SU-DHL-6 (cell line): Measurements from ENCODE around the gene TMEM14C.

Experiments used
- CTCF ChIP-seq: fragments of 200-600 bp; sonication (generic); IDR thresholded peaks from one replicate; pipeline ENCODE4 v1.5.1; 2017; ENCODE audit warnings: antibody characterized with exemption, mild to moderate bottlenecking, low read length, moderate library complexity; ENCODE audit not compliant: insufficient read depth, poor library complexity, severe bottlenecking
- EZH2phosphoT487 ChIP-seq: fragments of 200-600 bp; sonication (generic), shearing (Covaris generic); conservative IDR thresholded peaks from 2 replicates; pipeline ENCODE4 v1.6.1; 2018; ENCODE audit warnings: mild to moderate bottlenecking, antibody characterized with exemption, low read length, moderate library complexity, mixed read lengths

GRCh38 chr6:10746915-10747250 is 24.0 kb downstream of the TMEM14C start:
- TF ChIP-seq CTCF (no peak), EZH2phosphoT487 (no peak)
